Fibroblast of skin of right quadriceps (primary cell): Measurements from ENCODE around the gene DUSP8.
"Not testable (repeated sequence)": the region's sequence is repeated elsewhere in the genome, so short reads cannot be mapped to it uniquely, and the experiment has no call there.

Experiments used
- DNase-seq: peaks from one replicate; pipeline ENCODE4 v3.0.0-alpha.2; 2013

DUSP8 gene

GRCh38 chr11:1529774-1530173, 42.3 kb downstream of the DUSP8 start:
- no peak for DNase-seq

- DNase-seq, result no peak
Measured at GRCh38 chr11:1529286-1529685, 42.8 kb downstream of the DUSP8 start.

GRCh38 chr11:1528710-1529109, 43.4 kb downstream of the DUSP8 start:
- DNase-seq, result no peak

GRCh38 chr11:1526785-1527184, 45.3 kb downstream of the DUSP8 start:
- no peak for DNase-seq

GRCh38 chr11:1523779-1524178, 48.3 kb downstream of the DUSP8 start:
- no peak for DNase-seq

- DNase-seq, result no peak
Measured at GRCh38 chr11:1523077-1523476, 49.0 kb downstream of the DUSP8 start.

GRCh38 chr11:1522081-1522424, 50.0 kb downstream of the DUSP8 start:
- no peak for DNase-seq

GRCh38 chr11:1521382-1522080, 50.5 kb downstream of the DUSP8 start:
- no peak for DNase-seq

GRCh38 chr11:1520663-1521267, 51.3 kb downstream of the DUSP8 start:
- no peak for DNase-seq

GRCh38 chr11:1520209-1520662, 51.8 kb downstream of the DUSP8 start:
- DNase-seq, result no peak

GRCh38 chr11:1519028-1520010, 52.8 kb downstream of the DUSP8 start:
- no peak for DNase-seq

- DNase-seq, result no peak
Measured at GRCh38 chr11:1518301-1518700, 53.8 kb downstream of the DUSP8 start.

GRCh38 chr11:1517117-1518005, 54.7 kb downstream of the DUSP8 start:
- no peak for DNase-seq

- DNase-seq, result peak; percentile 46
Measured at GRCh38 chr11:1516273-1517067, 55.6 kb downstream of the DUSP8 start.

GRCh38 chr11:1515082-1516060, 56.7 kb downstream of the DUSP8 start:
- DNase-seq, result peak; percentile 43

GRCh38 chr11:1514336-1515061, 57.6 kb downstream of the DUSP8 start:
- DNase-seq, result no peak

- no peak for DNase-seq
Measured at GRCh38 chr11:1513326-1514296, 58.5 kb downstream of the DUSP8 start.

GRCh38 chr11:1512531-1513258, 59.4 kb downstream of the DUSP8 start:
- not testable (repeated sequence) for DNase-seq
